Muscle of back (tissue), 11 donors: Measurements from ENCODE around the gene GTPBP3. TPM values are rescaled to one million over a fixed set of nuclear protein-coding genes. Genes with fewer than 3 reads are reported as not detected.

Experiments used
- DNase-seq, 3 donors: peaks; one replicate each; pipeline versions ENCODE4 v3.0.0 to v3.0.0-alpha.2; 2013
- polyA plus RNA-seq, 10 donors: library from polyadenylated mRNA; unstranded; fragments of 120-200 nt; gene quantifications; one replicate each; pipeline ENCODE4 v1.2.1, GENCODE V29; 2013; ENCODE audit not compliant: insufficient read length in 10 of 10

GTPBP3 gene
- polyA plus RNA-seq, 10 donors: 8.4 to 19.4 (median 11.5) TPM

DNA sequence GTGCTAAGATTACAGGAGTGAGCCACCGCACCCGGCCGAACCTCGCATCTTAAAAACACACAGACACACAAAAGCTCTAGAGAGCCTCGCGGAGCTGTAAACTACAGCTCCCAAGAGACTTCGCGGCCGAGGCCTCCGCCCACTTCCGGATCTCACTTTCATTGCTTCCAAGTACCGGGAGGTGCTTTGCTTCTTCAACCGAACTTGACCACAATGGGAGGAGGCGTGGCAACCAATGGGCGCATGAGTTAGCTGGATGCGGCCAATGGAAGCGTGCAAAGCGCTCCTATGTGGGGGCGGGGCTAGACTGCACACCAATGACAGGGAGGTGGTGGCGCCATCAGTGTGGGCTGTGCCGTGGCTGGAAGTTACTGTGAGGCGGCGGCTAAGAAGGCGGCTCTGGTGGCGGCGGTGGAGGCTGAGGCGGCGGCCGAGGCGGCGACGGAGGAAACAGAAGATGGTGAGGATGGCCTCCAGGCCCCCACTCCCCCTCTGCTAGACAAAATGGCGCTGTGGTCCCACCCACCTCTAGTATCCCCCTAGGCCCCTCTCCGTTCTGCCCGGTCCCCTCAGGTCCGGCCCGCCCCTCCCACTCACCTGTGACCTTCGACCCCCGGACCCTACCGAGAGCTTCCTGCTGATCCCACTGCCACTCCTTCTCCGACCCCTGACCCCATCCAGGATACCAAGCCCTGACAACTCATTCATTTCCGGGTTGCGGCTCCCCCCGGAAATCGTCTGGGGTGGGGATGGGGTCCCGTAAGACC, 28.0 kb upstream of the GTPBP3 start, which contains the start of gene DDA1:
Gene DDA1, plus strand, starts transcription at position 366 of the 767 bp plus-strand sequence. Its CDS starts 92 bp downstream, at position 458.
- peak; percentile 99 to 100 (median 100) for DNase-seq

DNA sequence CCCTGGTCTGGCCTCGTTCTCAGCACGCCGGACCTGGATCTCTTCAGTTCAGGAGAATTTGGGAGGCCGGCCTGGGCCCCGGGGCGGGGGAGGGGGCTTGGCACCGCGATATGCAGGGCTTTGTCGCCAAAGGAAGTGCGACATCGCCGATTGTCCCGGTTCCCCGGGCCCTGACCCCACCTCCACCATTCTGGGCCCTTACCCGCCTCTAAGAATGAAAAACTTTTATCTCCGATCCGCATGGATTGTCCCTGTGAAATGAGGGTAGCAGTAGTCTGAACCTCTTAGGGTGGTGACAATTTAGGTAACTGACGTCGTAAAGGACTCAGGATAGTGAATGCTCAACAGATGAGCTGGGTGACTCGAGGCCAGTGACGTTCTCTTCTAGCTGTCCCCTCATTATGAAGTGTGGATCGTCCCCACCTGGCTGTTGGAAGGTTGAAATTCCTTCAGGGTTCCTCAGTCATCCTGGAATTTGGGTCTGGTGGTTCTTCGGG, 27.3 kb upstream of the GTPBP3 start:
- DNase-seq: no peak

DNA sequence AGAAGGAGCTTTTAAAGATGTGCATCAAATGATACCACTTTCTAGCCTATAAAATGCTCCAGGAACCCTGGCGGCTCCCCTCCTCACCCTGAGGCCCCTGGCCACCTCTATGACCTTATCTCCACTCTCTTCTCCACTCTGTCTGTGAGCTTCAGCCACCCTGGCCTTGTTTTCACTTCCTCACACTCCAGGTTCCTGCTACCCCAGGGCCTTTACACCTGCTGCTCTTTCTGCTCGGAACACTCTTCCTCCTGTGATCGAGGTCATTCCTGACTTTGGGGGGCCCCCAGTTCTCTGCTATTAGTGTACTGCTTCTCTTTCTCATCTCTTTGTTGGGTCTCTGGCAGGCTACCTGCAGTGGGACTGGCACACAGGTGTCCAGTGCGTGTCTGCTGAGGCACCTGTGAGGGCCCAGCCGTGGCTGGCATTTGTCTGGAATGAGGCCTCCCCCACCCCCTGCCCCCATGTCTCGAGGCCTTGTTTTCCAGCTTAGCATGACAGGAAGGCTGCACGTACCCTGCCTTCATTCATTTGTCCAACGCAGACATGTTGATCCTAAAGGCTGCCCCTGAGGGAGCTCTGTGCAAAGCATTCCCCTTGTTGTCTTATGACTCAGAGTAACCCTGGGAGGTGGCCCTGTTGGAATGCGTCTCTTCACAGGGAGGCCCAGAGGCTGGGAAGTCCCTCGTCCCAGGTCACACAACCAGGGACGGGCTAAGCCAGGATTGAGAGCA, 25.7 kb upstream of the GTPBP3 start:
- no peak for DNase-seq

DNA sequence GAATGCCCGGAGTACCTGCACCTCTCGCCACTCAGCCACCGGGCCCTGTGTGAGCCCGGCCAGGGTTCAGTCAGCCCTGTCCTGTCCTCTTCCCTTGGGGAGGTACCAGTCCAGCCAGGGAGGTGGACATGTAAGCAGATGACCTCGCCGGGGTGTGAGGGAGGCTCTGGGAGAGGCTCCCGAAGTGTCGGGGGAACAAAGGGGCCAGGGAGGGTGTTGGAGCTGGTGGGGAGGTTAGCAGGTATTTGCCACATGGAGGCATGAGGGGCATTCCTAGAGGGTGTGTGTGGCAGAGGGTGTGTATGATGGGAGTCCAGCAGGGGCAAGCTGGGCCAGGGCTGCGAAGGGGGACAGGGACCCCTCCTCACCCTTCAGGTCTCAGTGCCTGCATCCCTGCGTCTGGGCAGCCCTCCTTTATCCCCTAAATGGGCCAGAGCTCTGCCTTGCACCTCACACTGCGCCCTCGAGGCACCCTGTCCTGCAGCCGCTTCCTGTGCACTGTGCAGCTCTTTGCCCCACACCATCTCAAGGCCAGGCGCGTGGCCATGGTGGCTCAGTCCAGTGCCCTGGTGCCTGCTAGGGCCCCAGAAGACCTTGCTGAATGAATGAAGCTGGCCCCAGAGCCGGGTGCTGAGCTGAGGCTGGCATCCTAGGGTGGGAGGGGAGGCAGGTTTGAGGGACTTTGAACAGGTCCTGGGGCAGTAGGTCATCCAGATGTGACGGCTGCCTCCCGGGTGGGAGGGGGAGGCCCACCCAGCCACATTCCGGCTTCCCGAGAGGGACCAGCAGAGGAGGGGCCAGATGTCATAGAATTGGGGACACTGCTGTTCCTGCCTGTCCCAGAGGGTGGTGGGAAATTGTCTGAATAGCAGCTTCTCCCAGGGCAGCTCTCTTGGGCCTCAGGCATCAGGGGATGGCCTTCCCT, 24.9 kb upstream of the GTPBP3 start:
- no peak for DNase-seq

DNA sequence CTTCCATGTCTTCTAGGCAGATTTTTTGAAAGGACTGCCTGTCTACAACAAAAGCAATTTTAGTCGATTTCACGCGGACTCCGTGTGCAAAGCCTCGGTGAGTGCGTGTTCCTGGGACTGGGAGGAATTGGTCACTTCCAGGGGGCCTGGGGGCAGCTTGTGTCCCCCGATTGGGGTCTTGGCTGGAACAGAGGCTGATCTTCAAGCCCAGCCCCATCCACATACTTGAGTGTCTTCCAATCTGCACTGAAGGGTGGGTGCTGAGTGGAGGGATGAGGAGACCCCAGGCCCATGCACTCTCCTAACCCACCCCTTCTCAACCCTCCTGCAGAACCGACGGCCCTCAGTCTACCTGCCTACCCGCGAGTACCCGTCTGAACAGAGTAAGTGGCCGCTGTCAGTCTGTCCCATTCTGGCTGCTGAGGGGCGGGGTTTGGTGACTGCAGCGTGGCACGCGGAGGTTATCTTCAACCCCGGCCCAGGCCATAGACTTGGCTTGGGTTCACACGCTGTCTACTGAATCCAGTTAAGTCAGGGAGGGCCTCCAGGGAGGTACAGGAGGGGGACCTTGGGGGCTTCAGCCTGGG, 23.3 kb upstream of the GTPBP3 start:
- no peak for DNase-seq

DNA sequence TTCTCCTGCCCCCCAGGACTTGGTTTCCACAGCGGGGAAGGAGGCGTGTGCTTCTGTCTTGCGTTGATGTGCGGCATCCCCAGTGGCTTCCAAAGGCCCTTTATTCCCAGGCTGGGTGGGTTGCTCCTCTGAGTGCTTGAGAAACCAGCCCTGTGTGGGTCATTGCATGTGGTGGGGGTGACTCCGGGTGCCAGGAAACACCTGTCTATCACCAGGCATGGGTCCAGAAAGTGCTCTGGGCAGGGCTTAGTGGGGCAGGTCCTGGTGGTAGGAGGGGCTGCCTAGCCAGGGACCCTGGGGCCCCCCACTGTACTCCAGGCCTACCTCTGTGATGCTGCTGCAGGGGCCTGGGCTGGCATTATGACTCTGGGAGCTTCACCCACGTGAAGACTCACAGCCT, 18.4 kb upstream of the GTPBP3 start:
- DNase-seq: no peak

DNA sequence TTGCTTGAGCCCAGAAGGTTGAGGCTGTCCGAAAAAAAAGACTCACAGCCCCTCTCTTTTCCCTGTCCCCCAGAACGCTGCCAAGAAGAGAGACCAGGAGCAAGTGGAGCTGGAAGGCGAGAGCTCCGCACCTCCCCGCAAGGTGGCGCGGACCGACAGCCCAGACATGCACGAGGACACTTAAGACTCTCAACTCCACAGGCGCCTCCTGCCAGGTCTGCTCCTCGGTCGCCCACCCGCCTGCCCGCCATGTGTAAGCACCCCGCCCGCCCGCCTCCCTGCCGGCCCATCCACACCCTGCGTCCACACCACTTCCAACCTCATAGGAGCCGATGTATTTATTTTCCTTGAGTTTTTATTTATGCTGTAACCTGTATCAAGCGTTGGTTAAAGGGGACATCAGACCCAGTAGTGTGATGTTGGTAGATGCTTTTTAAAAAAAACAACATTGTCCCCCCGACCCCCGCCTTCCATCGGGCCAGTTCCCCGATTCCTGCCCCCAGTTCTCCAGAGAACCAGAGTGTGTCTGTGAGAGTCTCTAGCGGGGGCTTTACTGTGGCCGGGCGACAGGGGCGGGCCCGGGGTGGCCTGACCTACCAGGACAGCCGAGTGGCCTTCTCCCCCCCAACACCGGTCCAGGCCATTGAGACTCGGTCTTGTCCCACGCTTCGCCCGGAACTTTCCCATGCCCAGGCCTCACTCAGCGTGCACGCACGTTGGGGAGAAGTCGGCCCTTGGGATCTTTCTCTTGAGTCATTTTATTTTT, 17.7 kb upstream of the GTPBP3 start:
- DNase-seq: no peak

DNA sequence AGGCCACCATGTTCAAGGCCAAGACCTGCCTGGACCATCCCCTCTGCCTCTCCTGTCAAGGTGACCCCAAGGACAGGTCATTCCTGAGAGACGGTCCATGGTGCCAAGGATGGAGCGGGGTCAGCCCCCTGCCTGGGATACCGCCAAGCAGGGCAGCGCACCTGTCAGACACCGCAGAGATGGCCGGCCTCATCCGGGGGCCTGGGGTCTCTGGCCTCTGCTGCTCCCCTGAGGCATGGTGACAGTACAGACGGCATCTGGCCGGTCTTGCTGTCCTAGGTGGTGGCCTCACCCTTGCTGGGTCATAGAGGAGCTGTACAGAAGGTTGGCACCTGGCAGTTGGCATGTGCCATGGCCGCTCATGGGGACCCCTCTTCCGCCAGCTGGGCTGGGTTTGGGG, 16.9 kb upstream of the GTPBP3 start:
- no peak for DNase-seq

DNA sequence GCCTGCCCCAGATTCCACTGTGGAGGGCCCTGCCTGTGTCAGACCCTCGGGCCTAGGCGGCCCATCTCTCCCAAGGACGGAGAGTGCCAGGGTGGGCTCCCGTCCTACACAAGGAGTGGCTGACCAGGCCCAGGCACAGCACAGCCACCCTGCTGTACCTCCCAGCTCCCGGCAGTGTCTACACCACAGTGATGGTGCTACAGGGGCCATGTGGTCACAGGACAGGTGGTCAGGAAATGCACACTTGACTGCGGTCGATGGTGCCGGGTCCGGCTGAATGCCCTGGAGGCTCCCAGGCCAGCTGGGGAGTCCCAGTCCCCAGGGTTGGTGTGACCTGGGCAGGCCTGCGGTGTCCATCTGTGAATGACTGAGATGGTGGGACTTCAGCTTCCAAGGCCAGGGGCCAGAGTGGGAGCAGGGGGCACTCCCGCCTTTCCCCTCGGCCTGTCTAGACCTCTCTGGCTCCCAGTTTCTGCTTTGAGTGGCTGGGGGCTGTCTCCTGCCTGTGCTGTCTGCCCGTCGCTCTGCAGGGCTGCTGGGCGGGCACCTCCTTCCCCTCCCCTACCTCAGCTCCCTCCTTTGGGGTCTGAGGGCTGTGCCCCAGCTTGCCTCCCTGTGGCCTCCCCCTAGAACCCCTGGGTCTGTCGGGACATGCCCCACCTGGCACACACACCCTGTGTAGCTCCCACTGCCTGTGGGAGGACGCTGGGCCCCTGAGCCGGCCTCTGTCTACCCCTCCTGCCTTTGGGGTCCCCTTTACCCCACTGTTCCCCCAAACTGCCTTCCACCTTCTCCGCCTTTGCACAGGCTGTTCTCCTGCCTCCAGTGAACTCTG, 15.5 kb upstream of the GTPBP3 start:
- DNase-seq: no peak

DNA sequence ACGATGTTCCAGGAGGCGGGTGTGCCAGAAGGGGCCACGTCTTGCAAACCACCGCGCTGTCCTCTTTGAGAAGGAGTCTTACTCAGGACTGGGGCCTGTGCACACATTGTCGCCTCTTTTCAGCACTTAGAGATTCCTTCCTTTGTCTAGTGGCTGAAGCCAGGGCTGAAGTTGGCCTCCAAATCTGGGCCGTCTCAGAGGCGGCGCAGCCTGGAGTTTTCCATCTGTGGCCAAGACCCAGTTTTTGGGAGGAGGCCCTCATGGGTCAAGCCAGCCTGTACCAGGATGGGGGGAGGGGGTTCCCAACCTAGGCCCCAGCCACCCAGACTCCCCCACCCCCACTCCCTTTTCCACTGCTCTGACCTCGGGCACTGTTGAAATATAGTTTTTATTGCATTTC, 14.5 kb upstream of the GTPBP3 start:
- DNase-seq: no peak

DNA sequence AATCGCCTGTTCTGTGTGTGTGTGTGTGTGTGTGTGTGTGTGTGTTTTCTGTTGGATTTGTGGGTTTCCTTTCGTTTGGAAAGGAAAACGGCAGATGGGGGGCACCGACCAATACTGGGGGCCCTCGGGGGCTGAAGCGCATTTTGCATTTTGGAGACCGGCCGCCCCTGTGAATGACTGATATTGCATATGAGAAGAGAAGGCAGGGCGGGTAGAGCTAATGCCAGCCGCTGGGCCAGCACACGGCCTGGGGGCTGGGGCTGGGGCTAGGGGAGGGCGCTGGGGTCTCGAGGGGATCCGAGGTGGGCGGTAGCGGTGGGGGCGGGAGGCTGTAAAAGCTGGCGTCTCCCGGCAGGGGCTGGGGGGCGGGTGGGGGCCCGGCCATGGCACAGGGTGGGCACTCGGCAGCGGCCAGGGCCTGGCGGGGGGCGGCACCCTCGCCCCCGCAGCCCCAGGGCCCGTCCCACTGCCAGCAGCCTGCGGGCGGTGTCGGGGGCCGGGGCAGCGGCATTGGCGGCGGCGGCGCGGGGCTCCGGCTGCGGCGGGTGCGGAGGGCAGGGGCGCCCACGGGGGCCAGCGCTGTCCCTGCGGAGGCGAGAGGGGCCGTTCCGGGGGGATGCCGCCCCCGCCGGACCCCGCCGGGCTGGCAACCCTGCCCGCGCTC, 13.9 kb upstream of the GTPBP3 start:
- no peak for DNase-seq

DNA sequence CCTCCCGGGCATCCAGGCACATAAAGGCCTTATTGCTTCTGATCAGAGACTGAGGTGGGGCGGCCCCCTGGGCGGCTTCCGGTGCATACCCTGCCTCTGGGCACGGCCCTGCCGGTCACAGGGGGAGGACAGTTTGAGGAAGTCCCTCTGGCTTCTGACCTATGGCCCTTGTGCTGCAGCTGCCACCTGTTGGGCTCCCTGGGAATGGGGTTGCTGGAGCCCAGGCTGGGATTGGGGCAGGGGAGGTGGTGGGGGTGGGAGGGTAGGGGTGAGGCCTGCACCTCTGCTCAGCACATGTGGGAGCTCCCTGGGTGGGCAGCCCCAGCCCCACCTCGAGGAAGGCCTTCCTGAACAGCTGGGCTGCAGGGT, 13.4 kb upstream of the GTPBP3 start:
- DNase-seq: no peak

DNA sequence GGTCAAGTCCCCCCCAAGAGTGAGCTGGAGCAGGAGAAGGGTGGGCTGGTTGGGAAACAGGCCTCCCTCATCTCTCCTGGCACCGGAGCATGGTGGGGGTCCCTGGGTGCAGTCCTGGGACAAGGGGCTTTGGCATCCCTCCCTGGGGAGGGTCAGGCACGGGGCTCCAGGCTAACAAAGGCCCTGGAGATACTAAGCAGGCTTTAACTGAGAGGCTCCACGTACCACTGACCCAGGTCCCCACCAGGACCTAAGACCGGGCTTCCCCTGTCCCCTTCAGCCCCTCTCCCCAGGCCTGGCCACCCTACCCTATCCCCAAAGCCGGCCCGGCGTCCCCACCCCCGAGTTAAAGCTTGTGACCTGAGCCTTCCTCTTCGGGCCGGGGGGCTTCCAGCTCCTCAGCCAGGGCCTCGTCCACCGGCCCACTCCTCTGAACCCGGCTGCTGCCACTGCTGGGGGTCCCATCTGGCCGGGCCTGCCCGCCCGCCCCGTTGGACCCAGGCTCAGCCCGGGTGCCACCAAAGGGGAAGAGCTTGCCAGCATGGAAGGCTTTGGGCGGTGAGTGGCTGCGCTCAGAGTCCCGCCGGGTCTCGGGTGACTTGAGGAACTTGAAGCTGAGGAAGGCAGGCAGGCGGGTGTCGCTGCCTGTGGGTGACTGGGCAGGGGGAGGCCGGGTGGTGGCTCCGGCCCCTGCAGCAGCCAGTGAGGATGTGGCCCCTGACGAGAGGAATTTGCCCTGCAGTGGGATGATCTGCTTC, 12.8 kb upstream of the GTPBP3 start:
- DNase-seq: no peak

DNA sequence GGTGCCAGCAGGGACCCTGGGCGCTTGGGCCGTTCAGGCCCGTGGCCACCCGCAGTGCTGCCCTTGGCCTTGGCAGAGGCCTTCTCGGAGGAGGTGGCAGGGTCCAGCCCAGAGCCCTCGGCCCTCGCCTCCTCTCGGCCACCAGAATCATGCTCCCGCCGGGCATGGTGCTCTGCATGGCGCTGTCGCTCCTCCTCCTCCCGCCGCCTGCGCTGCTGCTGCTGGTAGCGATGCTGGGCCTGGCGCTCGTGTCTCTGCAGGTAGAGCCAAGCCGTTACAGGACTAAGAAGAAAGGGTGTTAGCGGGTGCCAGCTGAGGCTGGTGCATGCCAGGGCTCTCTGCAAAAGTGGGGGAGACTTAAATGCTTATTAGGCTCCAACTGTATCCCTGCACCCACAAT, 12.2 kb upstream of the GTPBP3 start:
- no peak for DNase-seq

DNA sequence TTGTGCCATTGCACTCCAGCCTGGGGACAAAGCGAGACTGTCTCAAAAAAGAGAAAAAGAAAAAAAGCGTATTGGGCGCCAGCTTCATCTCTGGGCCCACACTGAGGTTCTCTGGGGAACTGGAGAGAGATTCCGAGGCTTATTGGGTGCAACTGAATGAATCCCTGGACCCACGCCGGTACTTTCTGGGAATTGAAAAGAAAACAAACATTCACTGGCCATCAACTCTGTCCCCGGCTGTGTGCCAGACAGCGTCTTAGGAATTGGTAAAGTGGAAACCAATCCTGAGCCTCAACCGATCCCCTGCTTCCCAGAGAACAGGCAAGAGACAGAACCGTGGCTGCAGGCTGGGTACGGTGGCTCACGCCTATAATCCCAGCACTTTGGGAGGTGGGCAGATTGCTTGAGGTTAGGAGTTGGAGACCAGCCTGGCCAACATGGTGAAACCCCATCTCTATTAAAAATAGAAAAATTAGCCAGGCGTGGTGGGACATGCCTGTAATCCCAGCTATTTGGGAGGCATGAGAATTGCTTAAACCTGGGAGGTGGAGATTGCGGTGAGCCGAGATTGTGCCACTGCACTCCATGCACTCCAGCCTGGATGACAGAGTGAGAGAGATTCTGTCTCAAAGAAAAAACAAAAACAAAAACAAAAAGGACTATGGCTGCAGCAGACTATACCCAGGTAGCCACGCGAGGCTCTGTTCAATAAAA, 11.3 kb upstream of the GTPBP3 start:
- no peak for DNase-seq

DNA sequence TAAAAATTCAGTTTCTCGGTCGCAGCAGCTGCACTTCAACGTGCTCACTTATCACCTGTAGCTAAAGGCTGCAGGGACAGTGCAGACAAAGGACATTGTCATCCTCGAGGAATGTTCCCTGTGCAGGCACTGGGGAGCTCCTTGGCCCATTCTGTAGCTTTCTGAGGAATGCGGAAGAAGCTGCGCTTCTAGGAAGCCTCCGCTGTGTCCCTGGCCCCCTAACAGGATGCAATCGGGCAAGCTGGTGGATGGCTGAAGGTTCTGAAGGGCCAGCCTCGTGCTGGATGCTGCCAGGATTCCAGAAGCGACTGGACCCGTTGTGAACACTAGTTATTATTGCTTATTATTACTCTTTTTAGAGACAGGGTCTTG, 10.8 kb upstream of the GTPBP3 start:
- no peak for DNase-seq

DNA sequence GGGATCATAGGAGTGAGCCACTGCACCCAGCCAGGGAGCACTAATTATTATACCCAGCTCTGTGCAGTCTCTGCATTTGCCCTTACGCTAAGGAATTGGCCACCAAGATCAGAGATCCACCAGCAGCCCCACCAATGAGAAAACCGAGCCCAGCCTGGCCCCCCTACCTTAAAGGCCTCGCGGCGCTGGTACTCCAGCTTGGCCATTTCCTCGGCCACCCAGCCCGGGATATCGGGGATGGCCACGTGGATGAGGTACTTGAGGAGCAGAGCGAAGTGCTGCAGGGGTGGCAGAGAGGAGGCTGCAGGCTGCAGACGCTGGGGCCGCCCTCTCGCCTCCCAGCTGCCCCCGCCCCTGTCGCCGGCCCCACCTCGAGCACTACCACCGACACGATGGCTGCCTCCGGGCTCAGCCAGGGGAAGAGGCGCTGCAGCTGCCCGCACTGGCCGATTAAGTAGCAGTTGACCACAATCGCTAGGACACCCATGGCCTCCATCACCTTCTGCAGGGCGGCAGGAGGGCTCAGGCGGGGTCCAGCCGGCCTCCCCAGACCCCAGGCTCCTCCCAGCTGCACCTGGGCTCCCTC, 10.2 kb upstream of the GTPBP3 start:
- no peak for DNase-seq
